HepG2 (cell line): ENCODE data around the gene TAGLN2.

Experiments used
- ATF2 ChIP-seq: sonication (generic); formaldehyde crosslinking; IDR thresholded peaks from 2 replicates; pipeline ENCODE4 v1.4.0; 2020; ENCODE audit warnings: missing genetic modification reagents
- CTCF ChIP-seq: sonication (generic); formaldehyde crosslinking; IDR thresholded peaks from 2 replicates; pipeline ENCODE4 v1.5.0; 2020; ENCODE audit warnings: mild to moderate bottlenecking, missing genetic modification reagents, moderate library complexity
- MBNL3 ChIP-seq: fragments of 250-450 bp; sonication (Bioruptor Pico); conservative IDR thresholded peaks from 2 replicates; pipeline ENCODE4 v1.8.0; 2022; ENCODE audit warnings: mild to moderate bottlenecking, inconsistent platforms
- POLR2A ChIP-seq, 2 experiments: IDR thresholded peaks; 2 replicates each; pipeline ENCODE4 v1.6.1; 2011; ENCODE audit warnings: low read depth in 2 of 2, low read length in 2 of 2, mild to moderate bottlenecking in 1 of 2, moderate library complexity in 1 of 2; ENCODE audit not compliant: insufficient read depth in 1 of 2
- SETDB1 ChIP-seq: sonication (generic); formaldehyde crosslinking; IDR thresholded peaks from 2 replicates; pipeline ENCODE4 v1.5.1; 2020; ENCODE audit warnings: missing genetic modification reagents, mild to moderate bottlenecking, borderline replicate concordance
- ZNF142 ChIP-seq: sonication (generic); formaldehyde crosslinking; IDR thresholded peaks from 2 replicates; pipeline ENCODE4 v1.4.0; 2020; ENCODE audit warnings: missing genetic modification reagents
- TF ChIP-seq, protein P1 (sequence below): sonication (generic); formaldehyde crosslinking; conservative IDR thresholded peaks from 2 replicates; pipeline ENCODE4 v1.4.0; 2020; ENCODE audit warnings: missing genetic modification reagents

DNA sequence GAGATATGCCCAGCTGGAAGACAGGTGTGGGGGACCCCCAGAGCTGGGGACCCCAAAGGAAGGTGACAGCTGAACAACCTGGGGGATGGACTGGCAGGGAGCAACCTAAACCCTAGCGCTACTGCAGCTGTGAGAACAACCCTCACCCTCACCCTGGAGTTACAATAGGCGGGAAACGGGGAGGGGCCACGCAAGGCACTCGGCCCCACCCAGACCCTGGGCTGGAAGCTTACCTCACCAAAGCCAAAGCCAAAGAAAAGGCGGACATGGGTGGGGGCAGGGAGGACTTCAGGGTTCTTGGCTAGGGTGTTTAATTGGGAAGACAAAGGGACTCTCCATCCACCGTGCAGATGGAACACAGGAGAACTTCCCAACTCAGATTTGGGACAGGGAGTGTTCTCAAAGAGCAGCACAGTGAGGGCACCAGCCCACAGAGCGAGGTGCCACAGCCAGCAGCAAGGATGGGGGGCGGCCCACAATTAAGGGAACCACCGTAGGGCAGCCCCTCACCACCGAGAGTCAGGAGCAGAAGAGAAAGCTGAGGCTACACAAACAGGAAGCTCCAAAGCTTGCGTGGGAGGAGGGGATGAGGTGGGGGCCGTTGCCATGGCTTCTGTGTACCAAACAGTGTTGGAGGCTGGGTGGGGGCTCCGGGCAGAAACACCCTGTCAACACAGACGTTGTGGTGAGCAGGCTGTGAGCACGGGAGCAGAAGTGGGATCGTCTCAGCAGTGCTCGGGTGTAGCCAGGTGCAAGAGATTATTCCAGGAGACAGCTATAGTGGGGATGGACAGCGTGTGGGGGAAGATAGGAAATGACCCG, 1.9 kb downstream of the TAGLN2 start:
- TF ChIP-seq POLR2A (IDR thresholded peaks at IDR 0.05; ENCODE audit: insufficient read depth in 1 of 2, low read depth in 2 of 2, low read length in 2 of 2) (no peak), MBNL3 (CRISPR knock-in tag) (no peak), SETDB1 (CRISPR knock-in tag) (no peak), ATF2 (CRISPR knock-in tag) (no peak), CTCF (CRISPR knock-in tag) (no peak), ZNF142 (CRISPR knock-in tag) (no peak)
- TF ChIP-seq, protein P1, sequence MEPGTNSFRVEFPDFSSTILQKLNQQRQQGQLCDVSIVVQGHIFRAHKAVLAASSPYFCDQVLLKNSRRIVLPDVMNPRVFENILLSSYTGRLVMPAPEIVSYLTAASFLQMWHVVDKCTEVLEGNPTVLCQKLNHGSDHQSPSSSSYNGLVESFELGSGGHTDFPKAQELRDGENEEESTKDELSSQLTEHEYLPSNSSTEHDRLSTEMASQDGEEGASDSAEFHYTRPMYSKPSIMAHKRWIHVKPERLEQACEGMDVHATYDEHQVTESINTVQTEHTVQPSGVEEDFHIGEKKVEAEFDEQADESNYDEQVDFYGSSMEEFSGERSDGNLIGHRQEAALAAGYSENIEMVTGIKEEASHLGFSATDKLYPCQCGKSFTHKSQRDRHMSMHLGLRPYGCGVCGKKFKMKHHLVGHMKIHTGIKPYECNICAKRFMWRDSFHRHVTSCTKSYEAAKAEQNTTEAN, result no peak
